WTC11 (cell line): ENCODE measurements around the gene KRTAP5-3. TPM values are rescaled to one million over a fixed set of nuclear protein-coding genes. Genes with fewer than 3 reads are reported as not detected.

Experiments
- ATAC-seq: fragments of 200-7000 bp; cut with Tn5 transposase; 2 replicates; pipeline ENCODE4 v1.10.0; 2021; ENCODE audit warnings: mild to moderate bottlenecking, moderate library complexity
- CTCF ChIA-PET: fragments of 300-600 bp; sonication (Branson Sonifier 250); formaldehyde crosslinking; loops from one replicate; lab custom pipeline; 2021; ENCODE audit warnings: antibody characterized with exemption; lab: Charles Lee
- POLR2A ChIA-PET: fragments of 350-600 bp; sonication (Branson Sonifier 250); formaldehyde crosslinking; loops from one replicate; lab custom pipeline; 2021; ENCODE audit warnings: antibody characterized with exemption; lab: Charles Lee
- DNase-seq: peaks from one replicate; pipeline ENCODE4 v3.0.0; 2021; ENCODE audit warnings: low spot score
- H3K27ac Mint-ChIP-seq: 2 replicates; pipeline ENCODE4 v1.8.0; 2021; ENCODE audit warnings: mixed read lengths
- H3K27me3 Mint-ChIP-seq: 2 replicates; pipeline ENCODE4 v1.8.0; 2021; ENCODE audit warnings: low read depth, mild to moderate bottlenecking, moderate library complexity, mixed read lengths
- H3K36me3 Mint-ChIP-seq: 2 replicates; pipeline ENCODE4 v1.8.0; 2021; ENCODE audit warnings: mixed read lengths
- H3K4me1 Mint-ChIP-seq: 2 replicates; pipeline ENCODE4 v1.8.0; 2022; ENCODE audit warnings: mixed read lengths
- H3K4me3 Mint-ChIP-seq: 2 replicates; pipeline ENCODE4 v1.8.0; 2021; ENCODE audit warnings: mild to moderate bottlenecking, moderate library complexity, mixed read lengths
- H3K9me3 Mint-ChIP-seq: 2 replicates; pipeline ENCODE4 v1.8.0; 2021; ENCODE audit warnings: mixed read lengths
- ARID4B ChIP-seq: sonication (generic); formaldehyde crosslinking; IDR thresholded peaks from 2 replicates; pipeline ENCODE4 v1.8.0; 2023; ENCODE audit warnings: missing genetic modification reagents, mild to moderate bottlenecking, borderline replicate concordance
- CTCF ChIP-seq: fragments of 200-600 bp; IDR thresholded peaks from 2 replicates; pipeline ENCODE4 v1.8.0; 2022; ENCODE audit warnings: antibody characterized with exemption
- ESRRA ChIP-seq: sonication (generic); formaldehyde crosslinking; IDR thresholded peaks from 2 replicates; pipeline ENCODE4 v1.8.1; 2022; ENCODE audit warnings: mild to moderate bottlenecking, missing genetic modification reagents, borderline replicate concordance
- FOXK1 ChIP-seq: sonication (generic); formaldehyde crosslinking; IDR thresholded peaks from 2 replicates; pipeline ENCODE4 v1.8.0; 2022; ENCODE audit warnings: mild to moderate bottlenecking, moderate library complexity, missing genetic modification reagents
- GTF2I ChIP-seq: fragments of 250-450 bp; sonication (Bioruptor Pico); conservative IDR thresholded peaks from 2 replicates; pipeline ENCODE4 v1.4.0; 2021; ENCODE audit warnings: mild to moderate bottlenecking
- HMGA2 ChIP-seq: fragments of 250-450 bp; sonication (Bioruptor Pico); IDR thresholded peaks from 2 replicates; pipeline ENCODE4 v1.4.0; 2021; ENCODE audit warnings: mild to moderate bottlenecking, moderate library complexity
- JUN ChIP-seq: sonication (generic); formaldehyde crosslinking; IDR thresholded peaks from 2 replicates; pipeline ENCODE4 v1.8.0; 2023; ENCODE audit warnings: mild to moderate bottlenecking, missing genetic modification reagents
- PRDM15 ChIP-seq: sonication (generic); formaldehyde crosslinking; IDR thresholded peaks from 2 replicates; pipeline ENCODE4 v1.8.0; 2022; ENCODE audit warnings: missing genetic modification reagents
- USF1 ChIP-seq: sonication (generic); formaldehyde crosslinking; IDR thresholded peaks from 2 replicates; pipeline ENCODE4 v1.8.0; 2022; ENCODE audit warnings: mild to moderate bottlenecking, missing genetic modification reagents
- ZBTB21 ChIP-seq: sonication (generic); formaldehyde crosslinking; IDR thresholded peaks from 2 replicates; pipeline ENCODE4 v1.8.1; 2023; ENCODE audit warnings: mild to moderate bottlenecking, missing genetic modification reagents, borderline replicate concordance
- ZNF138 ChIP-seq: sonication (generic); formaldehyde crosslinking; conservative IDR thresholded peaks from 2 replicates; pipeline ENCODE4 v1.8.1; 2022; ENCODE audit warnings: mild to moderate bottlenecking, moderate library complexity, missing genetic modification reagents
- ZNF281 ChIP-seq: sonication (generic); formaldehyde crosslinking; IDR thresholded peaks from 2 replicates; pipeline ENCODE4 v1.8.0; 2023; ENCODE audit warnings: mild to moderate bottlenecking, missing genetic modification reagents
- ZNF425 ChIP-seq: fragments of 250-450 bp; sonication (Bioruptor Pico); conservative IDR thresholded peaks from 2 replicates; pipeline ENCODE4 v1.9.0; 2021; ENCODE audit warnings: mild to moderate bottlenecking
- total RNA-seq: library from RNA; stranded (reverse); gene quantifications from 3 replicates; pipeline ENCODE4 v1.2.3, GENCODE V29; 2021

The KRTAP5-3 gene
- total RNA-seq, 1 experiment from 2014 or later = not detected

- no peak for TF ChIP-seq ESRRA (CRISPR knock-in tag)
Observed at GRCh38 chr11:1628506-1629325, 20.5 kb upstream of the KRTAP5-3 start (continued).

GRCh38 chr11:1625541-1625940 lies 17.3 kb upstream of the KRTAP5-3 start:
- ATAC-seq (no peak), DNase-seq (no peak)
- H3K27me3 Mint-ChIP-seq = peaks cover 37% of the 10 kb centered on the region
- ChIA-PET POLR2A (no interaction called here), CTCF (interaction anchor here (0.6 to 8.5 kb wide), 2 partner anchors 21 to 30 kb away, joined by 3 to 102 read pairs; partner anchors contain the start of gene KRTAP5-2)
- TF ChIP-seq GTF2I (CRISPR knock-in tag) (no peak), ZBTB21 (CRISPR knock-in tag) (no peak), ZNF281 (CRISPR knock-in tag) (no peak), HMGA2 (no peak), ARID4B (no peak), ZNF425 (no peak), JUN (CRISPR knock-in tag) (no peak), USF1 (CRISPR knock-in tag) (no peak), FOXK1 (no peak), ZNF138 (CRISPR knock-in tag) (no peak), PRDM15 (no peak), CTCF (no peak)
- H3K4me3 Mint-ChIP-seq = no peak overlapping the region
- peaks cover 15% of the 10 kb centered on the region for H3K4me1 Mint-ChIP-seq
- no peaks in the 10 kb centered on the region for H3K36me3 Mint-ChIP-seq
- no peaks in the 10 kb centered on the region for H3K9me3 Mint-ChIP-seq
- H3K27ac Mint-ChIP-seq = no peak overlapping the region
